ENCODE measurements around the gene FOXL3.

DNA sequence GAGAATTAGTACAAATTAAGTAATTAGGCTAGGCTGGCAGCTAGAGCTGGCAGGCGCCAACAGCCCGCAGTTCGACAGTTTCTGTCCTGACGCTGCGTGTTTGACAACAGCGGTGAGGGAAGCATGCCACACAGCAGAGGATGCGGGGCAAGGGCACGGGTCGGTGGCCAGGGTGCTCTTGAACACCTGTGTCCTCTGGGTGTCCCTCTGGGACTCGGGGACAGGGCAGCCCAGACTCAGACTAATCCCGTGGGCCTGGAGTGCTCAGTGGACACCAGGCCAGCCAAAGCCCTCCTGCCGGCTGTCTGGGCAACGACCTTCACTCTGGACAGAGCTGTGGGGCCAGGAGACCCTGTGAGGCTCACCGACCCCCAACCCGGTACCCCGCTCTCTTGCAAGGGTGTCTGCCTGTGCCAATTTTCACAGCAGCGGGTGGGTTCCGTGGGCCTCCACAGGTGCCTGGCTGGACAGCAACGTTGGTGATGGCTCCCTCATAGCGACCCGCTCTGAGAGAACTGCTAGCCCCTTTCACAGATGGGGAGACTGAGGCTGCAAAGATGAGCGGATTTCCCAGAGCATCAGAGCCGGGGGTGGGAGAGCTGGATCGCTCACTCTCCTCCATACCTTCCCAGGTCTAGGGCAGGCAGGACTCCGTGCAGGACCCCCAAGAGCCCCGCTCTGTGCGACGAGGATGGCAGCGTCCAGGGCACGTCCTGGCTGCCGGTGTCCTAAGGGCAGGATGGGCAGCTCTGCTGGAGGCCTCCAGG, 48.5 kb downstream of the FOXL3 start:
- no peak for TF ChIP-seq TP53 (CRISPR knock-in tag; IDR thresholded peaks at IDR 0.05)
- TF ChIP-seq, protein P1, sequence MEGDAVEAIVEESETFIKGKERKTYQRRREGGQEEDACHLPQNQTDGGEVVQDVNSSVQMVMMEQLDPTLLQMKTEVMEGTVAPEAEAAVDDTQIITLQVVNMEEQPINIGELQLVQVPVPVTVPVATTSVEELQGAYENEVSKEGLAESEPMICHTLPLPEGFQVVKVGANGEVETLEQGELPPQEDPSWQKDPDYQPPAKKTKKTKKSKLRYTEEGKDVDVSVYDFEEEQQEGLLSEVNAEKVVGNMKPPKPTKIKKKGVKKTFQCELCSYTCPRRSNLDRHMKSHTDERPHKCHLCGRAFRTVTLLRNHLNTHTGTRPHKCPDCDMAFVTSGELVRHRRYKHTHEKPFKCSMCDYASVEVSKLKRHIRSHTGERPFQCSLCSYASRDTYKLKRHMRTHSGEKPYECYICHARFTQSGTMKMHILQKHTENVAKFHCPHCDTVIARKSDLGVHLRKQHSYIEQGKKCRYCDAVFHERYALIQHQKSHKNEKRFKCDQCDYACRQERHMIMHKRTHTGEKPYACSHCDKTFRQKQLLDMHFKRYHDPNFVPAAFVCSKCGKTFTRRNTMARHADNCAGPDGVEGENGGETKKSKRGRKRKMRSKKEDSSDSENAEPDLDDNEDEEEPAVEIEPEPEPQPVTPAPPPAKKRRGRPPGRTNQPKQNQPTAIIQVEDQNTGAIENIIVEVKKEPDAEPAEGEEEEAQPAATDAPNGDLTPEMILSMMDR (IDR thresholded peaks at IDR 0.05) = no peak
- TF ChIP-seq RARB (CRISPR knock-in tag; IDR thresholded peaks at IDR 0.05) = no peak
- no peak for TF ChIP-seq RCOR1 (IDR thresholded peaks at IDR 0.05; ENCODE audit: low read depth, low read length)
- no peak for TF ChIP-seq RFX5 (IDR thresholded peaks at IDR 0.05)
- no peak for TF ChIP-seq POLR2A (IDR thresholded peaks at IDR 0.05; ENCODE audit: low read length)
- TF ChIP-seq SMC3 (IDR thresholded peaks at IDR 0.05) = no peak
- no peak for TF ChIP-seq MAFK (IDR thresholded peaks at IDR 0.05; ENCODE audit: partially characterized antibody)

Data from A549 (cell line).